HG02870 (cell line): ENCODE results near the gene AKAP9.
A peak's percentile ranks its signal among the peaks of the same experiment; 100 is the strongest.
"Not testable (repeated sequence)": the region's sequence is repeated elsewhere in the genome, so short reads cannot be mapped to it uniquely, and the experiment has no call there.

Experiments used
- ATAC-seq: cut with Tn5 transposase; IDR thresholded peaks from one replicate; pipeline ENCODE4 v1.9.1; 2021; ENCODE audit warnings: mild to moderate bottlenecking, moderate library complexity; ENCODE audit not compliant: unreplicated experiment

The AKAP9 gene

GRCh38 chr7:92131764-92132330 lies 191.2 kb downstream of the AKAP9 start:
- ATAC-seq, result no peak

- ATAC-seq, result peak; percentile 15
Measured at GRCh38 chr7:92133133-92133736, 192.6 kb downstream of the AKAP9 start.

DNA sequence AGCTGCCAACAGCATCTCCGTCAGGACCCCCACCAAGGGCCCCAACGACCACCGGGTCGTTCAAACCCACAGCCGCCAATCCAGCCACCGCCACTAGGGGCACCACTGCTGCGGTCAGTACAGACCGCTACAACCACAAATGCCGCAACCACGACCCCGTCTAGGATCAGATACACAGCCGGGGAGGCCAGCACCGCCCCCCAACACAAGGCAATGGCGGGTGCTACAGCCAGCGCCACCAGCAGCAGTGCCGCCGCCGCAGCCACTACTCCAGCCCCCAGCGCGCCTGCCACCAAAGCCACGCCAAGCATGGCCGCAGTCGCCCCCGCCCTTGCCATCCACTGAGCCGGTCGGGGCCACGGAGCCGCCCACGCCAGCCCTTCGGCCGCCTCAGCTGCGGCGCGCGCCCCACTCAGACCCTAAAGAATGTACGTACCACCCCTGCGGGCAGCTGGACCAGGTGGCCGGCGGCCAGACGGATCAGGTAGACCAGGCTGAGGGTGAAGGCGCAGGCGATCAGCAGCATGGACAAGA lies 193.1 kb downstream of the AKAP9 start:
- peak; percentile 21 for ATAC-seq

GRCh38 chr7:92134271-92135051 lies 193.8 kb downstream of the AKAP9 start, which contains the start of gene CYP51A1:
Gene CYP51A1 (minus strand): TSS chr7:92134477. CDS start chr7:92134364, 113 bp downstream.
- peak; percentile 84 for ATAC-seq

DNA sequence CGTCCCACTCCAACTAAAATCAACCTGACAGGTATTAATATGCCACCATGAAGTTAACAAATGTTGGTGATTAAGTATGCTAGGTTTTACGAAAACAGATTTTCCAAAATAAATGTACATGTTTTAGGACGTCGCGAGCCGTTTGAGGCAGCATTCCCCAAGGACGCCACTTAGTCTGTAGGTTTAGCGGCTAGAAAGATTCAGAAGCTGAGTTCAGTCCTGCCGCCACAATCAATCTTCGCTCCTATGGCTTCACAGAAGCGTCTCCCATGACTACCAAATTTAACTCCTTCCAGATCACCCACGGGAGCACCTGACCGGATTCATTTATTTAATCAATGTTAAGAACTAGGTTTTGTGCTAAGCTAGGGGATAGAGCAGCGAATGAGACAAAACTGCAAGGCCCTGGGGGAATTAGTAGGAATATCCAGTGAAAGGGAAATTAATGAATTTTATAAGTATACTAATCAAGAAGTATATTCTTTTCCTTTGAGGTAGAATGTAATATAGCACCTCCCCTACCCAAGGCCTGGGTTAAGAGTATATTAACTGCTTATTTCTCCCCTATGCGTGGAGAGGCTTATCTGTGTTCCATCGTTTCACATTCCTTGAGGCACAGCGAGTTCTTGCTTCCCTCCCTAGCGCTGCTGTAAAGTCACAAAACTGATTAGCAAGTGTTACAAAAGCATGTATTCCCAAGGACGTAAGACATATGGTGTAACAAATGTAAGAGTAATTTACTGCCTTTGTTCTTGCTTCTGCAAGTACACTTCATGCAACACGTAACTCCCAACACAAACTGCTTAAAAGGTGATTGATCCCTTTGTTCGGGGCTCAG lies 194.6 kb downstream of the AKAP9 start:
- peak; percentile 3 for ATAC-seq

DNA sequence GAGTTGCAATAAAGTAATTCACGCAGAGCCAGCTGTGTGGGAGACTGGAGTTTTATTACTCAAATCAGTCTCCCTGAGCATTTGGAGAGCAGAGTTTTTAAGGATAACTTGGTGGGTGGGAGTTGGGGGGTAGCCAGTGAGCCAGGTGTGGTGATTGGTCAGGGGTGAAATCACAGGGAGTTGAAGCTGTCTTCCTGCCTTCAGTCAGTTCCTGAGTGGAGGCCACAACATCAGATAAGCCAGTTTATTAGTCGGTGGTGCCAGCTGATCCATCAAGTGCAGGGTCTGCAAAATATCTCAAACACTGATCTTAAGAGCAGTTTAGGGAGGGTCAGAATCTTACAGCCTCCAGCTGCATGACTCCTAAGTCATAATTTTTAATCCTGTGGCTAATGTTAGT lies 196.9 kb downstream of the AKAP9 start:
- ATAC-seq, result no peak

GRCh38 chr7:92141161-92141560 lies 200.5 kb downstream of the AKAP9 start:
- no peak for ATAC-seq

- not testable (repeated sequence) for ATAC-seq
Measured at GRCh38 chr7:92142791-92143190, 202.1 kb downstream of the AKAP9 start.

- ATAC-seq, result not testable (repeated sequence)
Measured at GRCh38 chr7:92143192-92143880, 202.7 kb downstream of the AKAP9 start.

- ATAC-seq, result no peak
Measured at GRCh38 chr7:92149736-92150239, 209.1 kb downstream of the AKAP9 start.

DNA sequence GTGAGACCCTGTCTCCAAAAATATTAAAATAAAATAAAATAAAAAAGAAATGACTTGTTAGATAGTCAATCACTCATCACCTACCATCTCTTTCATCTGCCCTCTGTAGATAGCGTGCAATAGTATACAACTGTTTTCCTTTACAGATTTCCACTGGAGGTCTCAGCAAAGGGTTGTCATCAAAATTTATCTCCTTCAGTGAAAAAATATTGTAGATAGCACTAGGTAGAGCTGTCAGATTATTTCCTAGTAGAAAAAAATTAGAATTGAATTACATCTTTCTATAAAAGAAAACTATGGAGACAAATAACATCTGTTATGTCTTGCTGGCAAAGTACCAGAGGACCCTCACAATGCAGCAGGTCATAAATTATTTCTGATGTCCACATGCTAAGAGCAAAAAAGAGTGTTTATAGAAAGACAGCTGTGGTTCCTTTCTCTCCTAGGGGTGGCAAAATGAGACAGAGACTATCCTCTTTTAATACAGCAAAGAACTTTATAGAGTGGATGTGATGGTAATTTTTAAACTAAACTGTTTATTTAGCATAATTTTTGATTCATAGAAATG lies 209.9 kb downstream of the AKAP9 start:
- ATAC-seq, result no peak

- ATAC-seq, result no peak
Measured at GRCh38 chr7:92155108-92155739, 214.6 kb downstream of the AKAP9 start.

DNA sequence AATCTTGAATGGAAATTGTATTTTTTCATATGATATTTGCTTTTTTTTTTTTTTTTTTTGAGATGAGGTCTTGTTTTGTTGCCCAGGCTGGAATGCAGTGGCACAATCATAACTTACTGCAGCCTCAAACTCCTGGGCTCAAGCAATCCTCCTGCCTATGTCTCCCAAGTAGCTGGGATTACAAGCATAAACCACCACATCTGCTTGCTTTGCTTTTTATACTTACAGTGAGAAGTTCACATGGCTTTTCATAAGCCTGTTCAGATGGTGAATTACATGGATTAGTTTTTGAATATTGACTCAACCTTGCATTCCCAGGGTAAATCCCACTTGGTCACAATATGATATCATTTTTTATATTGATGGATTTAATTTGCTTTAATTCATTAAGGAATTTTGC lies 216.3 kb downstream of the AKAP9 start:
- ATAC-seq, result no peak

DNA sequence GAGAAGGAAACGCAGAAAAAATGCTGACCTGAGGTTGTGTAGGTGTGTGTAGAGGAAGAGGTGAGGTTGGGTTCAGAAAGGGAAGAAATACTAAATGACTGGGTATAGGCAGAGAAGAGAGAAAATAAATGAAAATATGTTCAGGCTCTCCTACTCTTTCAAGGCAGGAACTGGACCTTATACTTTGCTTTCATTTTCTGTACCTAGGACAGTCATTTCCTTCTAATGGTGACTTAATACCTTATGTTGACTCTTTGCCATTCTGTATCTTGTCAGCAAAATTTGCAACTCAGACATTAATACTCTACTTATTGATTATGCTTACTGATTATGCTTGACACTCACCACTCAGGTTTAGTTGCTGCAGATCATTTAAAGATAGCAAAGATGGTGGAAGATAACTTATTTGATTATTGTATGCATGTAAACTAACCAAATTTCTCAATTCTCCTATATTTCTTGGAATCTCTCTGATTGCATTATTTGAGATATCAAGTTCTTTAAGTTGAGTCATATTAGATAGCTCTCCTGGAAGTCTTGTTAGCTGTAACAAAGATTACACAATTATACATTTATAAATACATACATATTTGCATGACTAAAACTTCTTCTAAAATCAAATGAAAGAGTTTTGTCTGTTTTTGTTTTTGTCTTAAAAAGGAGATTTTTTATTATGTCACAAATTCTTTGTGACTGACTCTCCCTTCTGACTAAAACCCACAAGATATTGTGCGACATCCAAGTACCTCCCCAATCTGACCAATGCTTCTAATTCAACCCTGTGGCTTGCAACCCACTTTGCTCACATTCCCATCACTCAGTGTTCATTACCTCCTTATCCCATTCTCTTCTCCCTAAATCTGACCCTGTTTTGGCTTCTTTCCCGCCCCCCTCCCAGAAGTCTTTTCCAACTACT lies 218.3 kb downstream of the AKAP9 start:
- peak; percentile 80 for ATAC-seq
